Measurements from ENCODE around the gene COL23A1.
"Not testable (repeated sequence)": the region's sequence is repeated elsewhere in the genome, so short reads cannot be mapped to it uniquely, and the experiment has no call there.

The COL23A1 gene

GRCh38 chr5:178378527-178379484 lies 211.4 kb downstream of the COL23A1 start:
- DNase-seq (ENCODE audit: low read depth), result no peak

- no peak for DNase-seq (ENCODE audit: low read depth)
Observed at GRCh38 chr5:178377583-178378270, 212.5 kb downstream of the COL23A1 start.

GRCh38 chr5:178376921-178377582 lies 213.1 kb downstream of the COL23A1 start:
- DNase-seq (ENCODE audit: low read depth), result no peak

DNA sequence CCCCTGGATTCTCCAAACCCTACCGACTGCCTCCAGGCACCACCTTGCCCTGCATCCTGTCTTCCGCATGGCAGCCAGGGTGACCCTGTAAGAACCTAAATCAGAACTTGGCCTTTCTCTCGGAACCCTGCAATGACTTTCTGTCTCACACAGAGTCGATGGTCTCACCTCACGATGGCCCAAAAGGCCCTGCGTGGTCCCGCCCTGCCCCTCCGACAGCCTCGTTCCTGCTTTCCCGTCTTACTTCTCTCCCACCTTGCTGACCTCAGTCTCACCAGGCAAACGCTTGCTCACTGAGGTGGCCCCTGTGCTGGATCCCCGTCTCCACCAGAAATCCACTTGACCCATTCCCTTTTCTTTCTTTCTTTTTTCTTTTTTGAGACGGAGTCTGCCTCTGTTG lies 214.8 kb downstream of the COL23A1 start:
- DNase-seq (ENCODE audit: low read depth), result no peak

DNA sequence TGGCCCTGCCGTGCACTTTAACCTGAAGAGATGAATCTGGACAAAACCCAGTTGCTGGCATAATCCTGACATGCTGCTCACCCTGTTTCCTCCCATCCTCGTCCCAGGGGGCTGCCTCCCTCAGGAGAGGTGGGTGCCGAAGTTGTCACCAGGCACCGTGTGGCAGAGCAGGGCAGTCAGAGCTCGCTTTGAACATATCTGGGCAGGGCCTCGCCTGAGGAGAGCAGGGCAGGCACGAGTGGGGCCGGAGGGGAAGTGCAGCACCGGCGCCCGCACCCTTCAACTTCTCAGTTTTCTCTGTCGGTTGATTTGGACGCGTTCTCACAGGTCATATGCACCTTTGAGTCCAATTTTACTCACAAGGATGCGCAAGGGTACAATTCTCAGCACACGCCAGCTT lies 216.5 kb downstream of the COL23A1 start:
- DNase-seq (ENCODE audit: low read depth), result no peak

GRCh38 chr5:178372142-178372571 lies 218.0 kb downstream of the COL23A1 start:
- DNase-seq (ENCODE audit: low read depth), result peak; percentile 9

DNA sequence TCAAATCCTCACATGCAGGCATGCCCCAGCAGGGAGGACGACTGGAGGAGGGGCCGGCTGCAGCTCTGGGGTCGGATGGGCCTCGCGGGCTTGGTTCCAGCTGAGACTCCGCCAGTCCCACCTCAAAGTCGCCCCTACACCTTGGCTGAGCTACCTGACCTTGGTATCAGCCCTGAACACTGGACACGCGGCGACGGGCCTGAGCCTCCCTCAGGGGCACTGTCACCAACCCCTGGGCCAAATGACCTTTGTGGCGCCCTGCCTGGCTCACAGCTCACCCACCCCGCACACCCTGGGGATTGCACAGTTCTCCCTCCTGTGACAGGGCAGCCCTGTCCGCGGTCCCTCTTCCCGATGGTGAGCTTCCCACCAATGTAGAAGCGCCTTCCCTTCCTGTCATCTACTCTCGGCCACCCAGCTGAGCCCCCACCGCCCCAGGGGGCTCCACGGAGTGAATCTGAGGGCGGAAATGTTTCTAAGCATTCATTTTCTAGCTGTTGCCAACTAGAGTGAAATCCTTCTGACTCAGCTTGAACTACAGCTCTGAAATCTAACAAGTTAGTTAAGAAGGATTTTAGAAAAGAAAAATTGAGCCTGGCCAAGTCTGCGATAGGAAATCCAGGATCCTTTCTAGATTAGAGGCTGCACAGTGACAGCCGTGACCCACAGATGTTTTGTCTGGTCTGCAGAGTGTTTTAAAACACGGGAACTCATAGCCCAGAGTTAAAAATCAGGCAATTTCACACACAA lies 218.7 kb downstream of the COL23A1 start:
- DNase-seq (ENCODE audit: low read depth), result peak; percentile 6

DNA sequence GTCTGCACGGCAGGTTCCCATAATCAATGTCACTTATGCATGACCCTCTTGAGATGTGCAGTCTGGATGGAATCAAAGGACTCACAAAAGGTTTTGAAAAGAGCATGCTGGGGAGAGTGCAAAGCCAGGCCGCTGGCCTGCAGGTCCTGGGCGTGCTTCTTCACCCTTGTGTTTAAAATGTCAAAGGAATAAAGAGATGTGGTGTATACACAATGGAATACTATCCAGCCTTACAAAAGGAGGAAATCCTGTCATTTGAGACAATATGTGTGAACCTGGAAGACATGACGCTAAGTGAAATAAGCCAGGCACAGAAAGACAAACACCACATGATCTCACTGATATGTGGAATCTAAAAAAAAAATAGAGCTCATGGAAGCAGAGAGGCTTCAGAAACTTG lies 220.1 kb downstream of the COL23A1 start:
- no peak for DNase-seq (ENCODE audit: low read depth)

DNA sequence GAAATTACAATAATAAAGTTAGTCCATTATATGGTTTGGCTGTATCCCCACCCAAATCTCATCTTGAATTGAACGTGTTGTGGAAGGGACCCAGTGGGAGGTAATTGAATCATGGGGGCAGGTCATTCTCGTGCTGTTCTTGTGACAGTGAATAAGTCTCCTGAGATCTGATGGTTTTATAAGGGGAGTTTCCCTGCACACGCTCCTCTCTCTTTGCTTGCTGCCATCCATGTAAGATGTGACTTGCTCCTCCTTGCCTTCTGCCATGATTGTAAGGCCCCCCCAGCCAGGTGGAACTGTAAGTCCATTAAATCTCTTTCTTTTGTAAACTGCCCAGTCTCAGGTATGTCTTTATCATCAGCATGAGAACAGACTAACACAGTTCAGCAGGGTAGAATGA lies 220.7 kb downstream of the COL23A1 start:
- DNase-seq (ENCODE audit: low read depth), result not testable (repeated sequence)

DNA sequence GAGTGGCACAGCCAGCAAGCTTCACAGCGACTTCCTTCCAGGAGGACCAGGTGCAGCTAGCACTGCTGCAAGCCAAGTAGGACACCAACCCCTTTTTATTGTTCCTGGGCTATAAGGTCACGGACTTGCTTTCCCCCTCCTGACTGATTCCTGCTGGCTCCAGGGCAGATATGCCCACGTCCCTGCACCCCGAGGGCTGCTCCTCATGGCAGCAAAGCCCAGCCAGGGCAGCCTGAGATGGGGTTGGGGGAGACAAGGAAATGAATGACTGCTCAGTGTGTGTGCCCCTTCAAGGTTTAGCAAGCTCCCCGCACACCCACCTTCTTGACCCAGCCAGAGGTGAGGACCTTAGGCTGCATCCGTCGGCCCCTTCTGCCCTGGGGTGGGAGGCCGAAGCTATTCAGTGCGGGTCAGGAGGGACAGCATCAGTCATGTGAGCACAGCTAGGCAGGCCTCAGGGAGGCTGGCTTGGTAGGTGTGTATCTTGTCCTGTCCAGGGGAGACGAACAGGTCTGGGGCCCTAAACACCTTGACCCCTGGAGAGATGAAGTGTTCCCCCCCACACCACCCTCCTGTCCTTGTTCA lies 221.4 kb downstream of the COL23A1 start:
- DNase-seq (ENCODE audit: low read depth), result no peak

GRCh38 chr5:178368274-178368673 lies 221.9 kb downstream of the COL23A1 start:
- DNase-seq (ENCODE audit: low read depth), result no peak

DNA sequence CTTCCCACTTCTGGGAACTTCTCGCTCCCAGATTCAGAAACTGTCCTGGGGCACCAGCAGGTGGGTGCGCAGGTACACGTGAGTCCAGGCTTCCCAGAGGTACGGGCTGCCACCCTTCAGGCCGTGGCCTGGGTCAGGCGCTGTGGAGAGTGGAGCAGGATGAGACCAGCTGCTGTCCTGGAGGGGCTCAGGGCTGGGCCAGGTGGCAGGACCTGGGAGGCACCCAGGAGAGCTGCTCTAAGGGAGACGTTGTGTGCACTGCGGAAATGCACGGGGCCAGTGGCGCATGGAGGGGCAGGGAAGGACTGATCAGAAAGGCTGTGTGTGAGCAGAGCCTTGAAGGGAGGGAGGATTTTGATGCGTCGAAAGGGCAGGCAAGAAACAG lies 222.5 kb downstream of the COL23A1 start:
- DNase-seq (ENCODE audit: low read depth), result no peak

- DNase-seq (ENCODE audit: low read depth), result no peak
Observed at GRCh38 chr5:178366998-178367735, 223.0 kb downstream of the COL23A1 start.

- DNase-seq (ENCODE audit: low read depth), result no peak
Observed at GRCh38 chr5:178365501-178366440, 224.4 kb downstream of the COL23A1 start.

- no peak for DNase-seq (ENCODE audit: low read depth)
Observed at GRCh38 chr5:178364326-178364675, 225.9 kb downstream of the COL23A1 start.

- no peak for DNase-seq (ENCODE audit: low read depth)
Observed at GRCh38 chr5:178363501-178364325, 226.5 kb downstream of the COL23A1 start.

DNA sequence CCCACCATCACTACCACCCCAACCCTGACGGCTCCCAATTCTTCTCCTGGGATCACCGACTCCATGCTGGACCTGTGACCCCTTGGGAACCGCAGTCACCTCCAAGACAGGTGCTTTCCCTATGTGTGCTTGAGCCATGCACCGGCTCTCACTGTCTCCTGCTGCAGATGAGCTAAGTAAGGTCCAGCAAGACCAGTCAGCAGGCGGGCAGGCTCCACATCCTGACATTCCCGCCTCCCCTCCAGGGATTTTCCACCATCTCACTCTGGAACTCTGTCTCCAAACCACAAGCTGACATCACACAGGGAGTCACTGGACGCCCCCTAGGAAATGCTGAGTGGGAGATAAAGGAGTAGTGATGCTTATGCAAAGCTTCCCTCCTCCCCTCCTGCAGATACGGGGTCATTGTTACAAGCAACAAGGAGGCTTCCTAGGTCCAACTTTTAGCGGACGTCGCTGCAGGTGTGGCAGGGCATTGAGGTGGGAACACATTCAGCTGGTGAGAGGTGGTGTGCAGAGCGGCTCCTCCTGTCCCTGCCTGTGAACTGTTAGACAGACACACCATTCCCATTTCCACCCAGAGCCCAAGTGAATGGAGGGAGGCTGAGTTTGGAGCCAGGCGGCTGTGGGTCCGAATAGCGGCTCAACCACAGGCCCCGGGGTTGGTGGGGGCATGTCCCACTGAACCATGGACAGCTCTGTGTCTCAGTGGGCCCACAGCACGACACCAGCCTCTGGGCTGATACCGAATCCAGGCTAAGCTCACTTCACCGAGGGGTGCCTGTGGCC lies 228.3 kb downstream of the COL23A1 start:
- no peak for DNase-seq (ENCODE audit: low read depth)

GRCh38 chr5:178360926-178361235 lies 229.3 kb downstream of the COL23A1 start:
- DNase-seq (ENCODE audit: low read depth), result no peak

All from fibroblast of the conjunctiva (primary cell).